NCI-H1694 treated with DMSO at 0.1 percent for 48 hours (cell line): ENCODE data around the gene CELF2.
"Not testable (repeated sequence)": the region's sequence is repeated elsewhere in the genome, so short reads cannot be mapped to it uniquely, and the experiment has no call there.

ENCODE experiments used
- DNase-seq: peaks from one replicate; lab custom pipeline; 2025; lab: John Stamatoyannopoulos, UW

Gene CELF2

DNA sequence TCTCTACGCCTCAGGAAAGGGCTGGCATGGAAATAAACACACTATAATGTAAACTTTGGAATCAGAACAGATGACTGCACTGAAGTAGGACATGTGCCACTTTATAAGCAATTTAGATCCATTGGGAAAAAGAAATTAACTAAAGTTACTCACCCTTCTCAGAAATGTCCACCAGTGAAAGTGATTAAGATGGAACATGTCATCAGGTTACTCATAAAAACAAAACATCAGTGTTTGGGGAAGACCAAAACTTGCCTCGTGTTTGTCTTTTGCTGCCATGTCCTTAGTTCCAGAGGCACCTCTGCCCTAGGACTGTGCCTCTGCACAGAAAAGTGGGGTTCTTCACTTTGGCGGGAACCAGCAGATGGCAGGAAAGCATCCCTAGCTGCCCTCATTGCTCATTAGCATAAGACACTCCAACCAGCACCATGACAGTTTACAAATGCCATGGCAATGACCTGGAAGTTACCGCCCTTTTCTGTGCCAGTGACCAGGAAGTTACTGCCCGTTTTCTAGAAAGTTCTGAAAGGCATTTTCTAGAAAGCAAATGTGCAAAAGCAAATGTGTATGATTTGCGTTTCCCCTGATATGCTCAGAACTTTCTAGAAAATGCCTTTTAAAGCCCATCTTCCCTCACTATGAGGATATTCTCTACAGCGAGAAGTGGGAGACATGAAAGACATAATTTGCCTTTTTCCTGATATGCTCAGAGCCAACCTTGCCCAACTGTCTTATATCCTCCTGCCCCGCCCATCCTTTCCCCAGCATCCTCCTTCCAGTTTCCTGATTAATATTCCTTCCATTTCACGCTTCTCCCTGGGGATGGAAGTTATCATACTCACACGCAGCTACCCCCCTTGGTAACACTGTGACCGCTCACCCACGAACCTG is 335.6 kb downstream of the CELF2 start:
- no peak for DNase-seq

DNA sequence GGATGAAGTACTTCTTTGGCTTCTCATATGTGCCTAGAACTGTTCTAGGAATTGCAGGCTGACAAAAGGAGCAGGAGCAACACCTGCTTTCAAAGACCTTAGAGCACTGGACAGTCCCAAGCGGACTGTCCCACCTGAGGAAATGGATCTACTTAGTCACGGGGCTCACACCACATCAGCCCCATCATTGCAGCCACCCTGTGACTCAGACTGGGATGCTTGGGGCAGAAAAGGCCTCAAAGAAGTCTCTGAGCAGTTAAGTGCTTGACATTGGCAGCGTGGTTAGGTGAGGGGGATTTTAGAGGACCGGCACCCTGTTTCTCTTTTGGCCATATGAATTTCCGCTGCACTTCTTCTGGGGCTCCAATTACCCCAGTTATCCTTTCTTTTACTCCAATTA is 337.2 kb downstream of the CELF2 start:
- DNase-seq = no peak

DNA sequence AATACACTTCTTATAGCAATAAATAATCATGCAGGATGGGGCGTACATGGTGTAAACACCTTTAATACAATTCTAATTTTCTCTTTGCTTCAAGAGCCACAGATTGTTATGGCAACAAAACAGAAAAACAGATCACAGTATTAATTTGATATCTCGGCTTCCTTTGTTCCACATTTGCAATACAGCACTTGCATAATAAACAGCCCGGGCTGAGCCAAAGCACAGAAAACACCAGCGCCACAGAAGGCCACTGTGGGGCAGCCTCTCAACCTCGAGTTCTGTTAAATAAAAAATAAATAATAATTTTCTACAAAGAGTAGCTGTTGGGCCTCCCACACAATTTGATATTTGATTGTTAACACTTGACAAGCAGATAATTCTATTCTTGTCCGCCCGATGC is 337.9 kb downstream of the CELF2 start:
- no peak for DNase-seq

DNA sequence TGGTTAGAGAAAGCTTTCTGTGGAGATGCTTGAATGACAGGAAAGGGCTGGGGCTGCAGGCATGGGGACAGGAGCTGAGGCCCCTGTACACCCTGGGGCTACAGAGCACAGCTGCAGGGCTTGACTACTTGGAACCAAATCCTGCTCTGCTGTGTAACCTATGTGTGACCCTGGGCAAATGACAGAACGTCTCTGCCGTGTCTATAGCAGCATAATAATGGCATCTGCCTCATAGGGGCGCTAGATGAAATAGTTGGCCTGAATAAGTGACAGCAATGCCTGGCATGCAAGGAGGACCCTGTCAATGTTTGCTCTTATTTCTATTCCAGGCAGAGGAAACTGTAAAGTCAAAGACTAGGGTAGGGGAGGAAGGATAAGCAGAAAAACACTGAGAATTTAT is 339.8 kb downstream of the CELF2 start:
- no peak for DNase-seq

DNA sequence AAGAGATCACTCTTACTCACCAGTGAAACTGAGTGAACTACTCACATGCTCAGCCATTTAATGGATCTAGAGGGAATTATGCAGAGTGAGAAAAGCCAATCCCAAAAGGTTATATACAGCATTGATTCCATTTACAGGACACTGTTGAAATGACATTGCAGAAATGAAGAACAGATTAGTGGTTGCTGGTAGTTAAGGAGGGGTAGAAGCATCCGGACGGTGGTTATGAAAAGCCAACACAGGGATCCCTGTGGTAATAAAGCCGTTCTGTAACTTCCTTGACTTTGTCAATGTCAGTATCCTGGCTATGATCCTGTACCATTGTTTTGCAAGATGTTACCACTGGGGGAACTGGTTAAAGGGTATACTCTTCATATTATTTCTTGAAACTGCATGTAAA is 340.3 kb downstream of the CELF2 start:
- no peak for DNase-seq

DNA sequence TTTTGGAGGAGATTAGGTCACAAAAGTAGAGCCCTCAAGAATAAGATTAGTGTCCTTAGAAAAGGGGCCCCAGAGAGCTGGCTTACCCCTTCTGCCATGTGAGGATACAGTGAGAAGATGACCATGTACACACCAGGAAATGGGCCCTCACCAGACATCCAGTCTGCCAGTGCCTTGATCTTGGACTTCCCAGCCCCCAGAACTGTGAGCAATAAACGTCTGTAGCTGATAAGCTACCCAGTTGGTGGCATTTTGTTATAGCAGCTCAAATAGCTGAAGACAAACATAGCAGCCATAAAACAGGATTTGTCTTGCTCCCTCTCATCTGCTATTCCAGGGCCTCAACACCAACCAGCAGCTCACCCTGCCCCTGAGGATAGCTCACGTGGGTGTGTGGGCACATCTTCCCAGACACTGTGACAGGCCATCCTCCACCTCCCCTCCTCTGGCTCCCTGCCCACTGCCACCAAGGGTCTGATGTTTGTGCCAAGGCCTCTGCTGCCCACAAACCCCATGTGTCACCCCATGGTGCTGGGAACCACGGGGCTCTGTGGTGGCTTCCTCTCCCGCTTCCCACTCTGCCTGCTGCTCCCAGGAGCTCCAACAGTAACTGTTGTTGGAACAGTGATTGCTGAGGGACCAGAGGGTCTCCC is 341.4 kb downstream of the CELF2 start:
- no peak for DNase-seq

DNA sequence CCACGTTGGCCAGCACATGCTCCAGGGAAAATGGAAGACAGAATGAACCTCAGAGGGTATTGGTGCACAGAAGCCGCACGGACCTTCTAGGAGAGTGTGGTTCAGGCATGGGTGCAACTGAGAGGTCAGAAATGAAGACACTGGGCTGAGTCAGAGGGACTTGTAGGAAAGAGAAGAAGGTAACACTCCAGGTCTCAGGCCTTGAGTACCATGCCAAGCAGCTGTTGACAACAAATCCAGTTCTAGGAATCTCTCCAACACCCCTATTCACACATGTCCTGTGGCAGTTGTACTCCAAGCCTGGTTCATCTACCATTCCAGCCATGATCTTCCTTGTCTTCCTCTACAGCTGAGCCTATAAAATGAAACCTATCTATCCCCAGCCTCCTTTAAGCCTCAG is 342.2 kb downstream of the CELF2 start:
- no peak for DNase-seq

DNA sequence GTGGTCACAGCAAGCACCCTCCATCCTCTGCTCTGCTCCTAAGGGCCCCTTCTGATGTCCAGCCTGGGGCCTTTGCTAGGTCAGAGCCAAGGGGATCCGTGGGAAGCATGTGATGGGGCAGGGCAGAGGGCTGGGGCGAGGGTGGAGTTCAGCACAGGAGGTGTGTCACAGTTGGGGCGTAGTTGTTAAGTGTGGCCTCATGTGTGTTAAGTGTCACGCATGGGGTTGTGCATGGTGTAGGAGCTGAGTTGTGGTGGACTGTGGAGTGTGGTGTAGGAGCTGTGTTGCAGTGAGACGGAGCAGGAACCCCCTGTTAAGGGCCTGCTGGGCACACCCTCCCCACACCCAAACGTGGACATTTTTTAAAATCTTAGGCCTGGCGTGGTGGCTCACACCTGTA is 345.8 kb downstream of the CELF2 start:
- DNase-seq = no peak

DNA sequence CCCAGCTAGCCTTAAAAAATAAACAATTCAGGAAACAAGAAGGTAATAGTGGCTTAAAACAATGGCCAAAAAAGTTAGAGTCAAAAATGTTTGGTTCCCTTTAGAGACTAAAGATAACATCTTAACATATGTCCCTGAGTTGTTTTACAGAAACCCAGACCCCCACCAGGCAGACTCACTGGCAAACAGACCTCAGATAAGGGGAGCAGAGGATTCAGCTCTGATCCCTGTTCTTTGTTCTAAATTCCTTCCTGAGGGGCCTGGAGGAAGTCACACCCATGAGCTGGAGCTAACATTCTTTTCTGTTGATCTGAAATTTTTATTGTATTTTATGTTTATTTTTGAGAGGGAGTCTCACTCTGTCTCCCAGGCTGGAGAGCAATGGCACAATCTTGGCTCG is 346.6 kb downstream of the CELF2 start:
- DNase-seq = no peak

DNA sequence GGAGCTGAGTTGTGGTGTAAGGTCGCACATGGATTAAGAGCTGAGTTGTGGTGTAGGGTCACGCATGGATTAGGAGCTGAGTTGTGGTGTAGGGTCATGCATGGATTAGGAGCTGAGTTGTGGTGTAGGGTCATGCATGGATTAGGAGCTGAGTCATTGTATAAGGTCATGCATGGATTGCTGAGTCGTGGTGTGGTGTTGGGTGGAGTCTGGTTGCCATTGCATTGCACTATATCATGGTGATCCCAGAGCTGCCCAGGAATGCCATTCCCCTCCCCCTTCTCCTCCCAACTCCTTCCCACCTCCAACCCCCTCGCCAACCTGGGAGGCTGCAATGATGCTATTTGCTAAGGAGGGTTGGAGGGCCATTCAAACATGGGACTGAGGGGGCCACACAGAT is 349.2 kb downstream of the CELF2 start:
- not testable (repeated sequence) for DNase-seq

DNA sequence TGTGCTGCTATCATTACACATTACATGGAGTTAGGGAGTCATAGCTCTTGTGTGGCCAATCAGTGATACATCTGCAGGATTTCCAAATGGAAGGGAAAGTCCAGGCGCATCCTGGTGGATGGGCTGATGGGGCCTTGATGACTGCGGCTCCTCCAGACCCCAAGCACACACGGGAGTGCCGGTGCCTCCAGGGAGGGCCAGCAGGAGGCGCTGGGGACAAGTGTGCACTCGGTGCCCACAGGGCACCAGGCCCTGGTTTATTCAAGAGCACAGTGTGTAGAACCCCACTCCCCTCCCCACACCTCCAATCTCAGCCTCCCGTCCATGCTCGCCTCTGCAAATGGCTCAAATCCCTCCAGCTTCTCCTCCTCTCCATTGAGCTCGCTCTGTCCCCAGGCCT is 349.8 kb downstream of the CELF2 start:
- no peak for DNase-seq

DNA sequence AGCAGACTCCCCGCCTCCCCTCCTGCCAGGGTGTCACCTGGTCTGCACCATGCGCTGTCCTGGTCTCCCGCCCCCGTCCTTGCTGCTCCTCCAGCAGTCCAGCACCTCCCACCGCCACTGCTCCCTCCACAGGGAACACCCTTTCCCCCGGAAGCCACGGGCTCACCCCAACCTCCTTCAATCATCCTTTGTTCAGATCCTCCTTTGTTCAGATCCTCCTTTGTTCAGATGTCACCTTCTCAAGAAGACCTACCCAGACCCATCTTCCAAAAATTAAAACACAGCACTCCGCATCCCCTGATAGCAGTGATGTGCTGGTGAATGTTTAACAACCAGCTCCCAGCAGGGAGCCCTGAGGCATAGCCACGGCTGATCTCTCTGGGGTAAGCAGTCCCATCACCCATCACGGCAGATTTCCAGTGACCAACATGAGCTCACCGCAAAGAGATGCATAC is 356.1 kb downstream of the CELF2 start:
- no peak for DNase-seq

DNA sequence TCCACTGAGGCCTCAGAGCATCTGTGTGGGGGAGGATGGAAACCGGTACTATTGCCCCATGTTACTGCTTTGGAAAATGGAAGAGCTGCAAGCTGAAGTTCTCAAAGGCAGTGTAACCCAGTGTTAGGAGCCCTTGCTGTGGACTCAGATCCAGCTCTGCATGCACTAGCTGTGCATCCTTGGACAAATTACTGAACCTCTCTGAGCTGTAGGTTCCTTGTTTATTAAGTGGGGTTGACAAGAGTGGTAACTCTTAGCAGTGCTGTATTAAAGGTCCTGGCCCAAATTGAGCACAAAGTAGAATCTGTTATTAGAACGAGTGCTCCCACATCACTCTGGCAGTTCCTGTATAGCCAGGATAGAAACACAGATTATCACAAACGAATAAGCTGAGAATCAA is 359.6 kb downstream of the CELF2 start:
- DNase-seq = no peak

DNA sequence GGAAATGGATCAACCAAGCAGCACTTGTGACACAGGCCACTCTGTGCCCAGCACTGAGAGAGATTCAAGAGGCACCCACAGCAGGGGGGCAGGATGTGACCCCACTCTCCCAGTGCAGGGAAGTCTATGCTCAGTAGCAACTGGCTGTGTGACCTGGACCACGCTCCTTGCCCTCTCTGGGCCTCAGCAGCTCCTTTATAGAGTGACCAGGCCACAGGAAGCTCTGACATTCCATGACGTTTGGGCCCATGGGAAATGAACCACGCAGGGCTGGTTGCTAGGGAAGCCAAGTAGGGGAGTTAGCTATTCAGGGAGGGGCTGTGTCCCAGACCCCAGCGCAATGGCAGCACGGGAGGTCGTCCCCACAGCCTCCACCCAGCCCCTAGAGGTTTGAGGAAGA is 361.2 kb downstream of the CELF2 start:
- no peak for DNase-seq

DNA sequence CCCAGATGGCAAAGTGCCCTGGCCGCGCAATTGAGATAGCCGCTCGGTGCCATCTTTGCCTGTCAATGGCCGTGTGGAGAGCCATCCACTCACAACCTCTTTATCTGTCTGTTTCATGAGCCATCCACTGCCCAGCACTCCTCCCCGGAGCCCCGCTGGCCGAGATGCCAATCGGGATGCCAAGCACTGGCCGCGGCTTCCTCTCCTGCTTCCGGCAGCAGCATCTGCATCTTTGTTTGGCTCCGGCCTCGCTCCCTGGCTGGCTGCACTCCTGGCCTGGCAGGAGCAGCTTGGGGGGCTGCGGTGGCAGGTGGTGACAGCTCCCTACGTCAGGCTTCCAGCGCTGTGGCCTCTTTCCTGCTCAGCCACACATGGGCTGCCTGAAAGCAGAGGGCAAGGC is 362.1 kb downstream of the CELF2 start:
- DNase-seq = no peak

DNA sequence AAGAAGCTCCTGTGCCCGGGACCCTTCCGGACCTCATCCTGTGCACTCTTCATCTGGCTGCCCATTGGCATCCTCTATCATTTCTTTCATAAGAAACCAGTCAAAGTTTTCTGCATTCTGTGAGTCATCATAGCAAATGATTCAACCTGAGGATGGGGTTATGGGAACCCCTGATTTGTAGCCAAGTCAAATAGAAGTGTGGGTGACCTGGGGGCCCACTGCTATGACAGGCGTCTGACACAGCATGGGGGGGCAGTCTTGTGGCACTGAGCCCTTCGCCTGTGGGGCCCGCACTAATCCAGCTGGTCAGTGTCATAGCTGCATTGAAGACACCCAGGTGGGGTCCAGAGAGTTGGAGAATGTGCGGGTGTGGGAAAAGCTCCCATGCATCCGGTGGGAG is 363.4 kb downstream of the CELF2 start:
- no peak for DNase-seq

DNA sequence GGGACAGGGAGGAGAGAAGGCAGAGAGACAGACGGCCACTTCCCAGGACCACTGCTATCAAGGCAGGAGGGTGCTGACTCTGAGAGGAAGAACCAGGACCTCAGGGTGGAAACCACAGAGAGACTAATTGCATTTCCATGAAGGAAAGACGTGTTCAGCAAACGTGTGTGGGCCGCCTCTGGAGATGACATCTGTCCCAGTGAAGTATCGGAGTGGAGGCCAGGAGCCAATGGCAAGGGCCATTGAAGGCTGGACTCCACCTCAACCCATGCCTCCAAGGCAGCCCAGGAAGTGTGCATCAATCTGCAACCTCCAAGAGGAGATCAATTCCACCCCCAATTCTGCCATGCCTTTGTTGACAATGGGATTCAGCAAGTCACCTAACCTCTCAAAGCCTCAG is 363.8 kb downstream of the CELF2 start:
- DNase-seq = no peak

DNA sequence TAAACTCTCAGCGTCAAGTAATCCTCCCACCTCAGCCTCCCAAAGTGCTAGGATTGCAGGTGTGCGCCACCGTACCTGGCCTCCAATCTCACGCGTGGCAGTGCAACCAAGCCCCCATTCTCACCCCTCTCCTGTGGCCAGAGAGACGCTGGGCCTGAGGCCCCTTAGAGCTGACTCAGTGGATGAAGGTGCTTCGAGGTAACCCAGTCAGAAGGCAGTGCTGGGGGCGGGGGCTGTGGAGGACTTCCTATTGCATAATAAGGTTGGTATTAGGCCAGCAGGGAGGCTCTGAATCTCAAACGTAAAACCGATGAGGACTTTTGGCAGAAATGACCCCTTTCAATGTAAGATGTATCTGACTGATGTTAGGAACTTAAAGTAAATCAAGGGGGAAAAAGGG is 364.5 kb downstream of the CELF2 start:
- DNase-seq = no peak

DNA sequence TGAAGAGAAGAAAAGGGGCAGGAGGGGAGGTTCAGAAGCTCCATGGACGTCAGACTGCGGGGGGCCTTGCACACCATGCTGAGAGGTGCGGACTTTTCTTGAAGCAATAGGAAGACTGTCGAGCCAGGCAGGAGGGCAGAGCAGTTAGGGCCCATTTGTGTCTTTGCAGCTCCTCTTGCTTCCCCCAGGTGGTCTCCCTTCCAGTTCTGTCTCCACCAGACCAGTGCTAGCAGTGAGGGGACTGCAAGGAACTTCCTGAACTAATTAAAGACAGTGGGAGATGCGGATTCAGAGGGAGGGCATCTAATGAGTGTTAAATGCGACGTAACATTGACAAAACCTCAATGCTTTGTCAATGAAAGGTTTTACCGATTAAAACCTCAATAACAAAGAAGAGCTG is 368.4 kb downstream of the CELF2 start:
- DNase-seq = no peak
